CD4-positive, alpha-beta memory T cell (primary cell): ENCODE results near the gene TMEM272. TPM values are rescaled to one million over a fixed set of nuclear protein-coding genes. Genes with fewer than 3 reads are reported as not detected.

Experiments used
- CTCF ChIA-PET: fragments of 350-600 bp; sonication (Branson Sonifier 250); formaldehyde crosslinking; loops from one replicate; lab custom pipeline; 2021; ENCODE audit warnings: inconsistent platforms; ENCODE audit not compliant: partially characterized antibody; lab: Charles Lee
- POLR2A ChIA-PET: fragments of 350-600 bp; sonication (Branson Sonifier 250); formaldehyde crosslinking; loops from one replicate; lab custom pipeline; 2021; ENCODE audit not compliant: partially characterized antibody; lab: Charles Lee
- DNase-seq, 5 donors: peaks; one replicate each; pipeline versions ENCODE4 v3.0.0 to v3.0.0-alpha.2; 2020 to 2022; ENCODE audit warnings: mixed read lengths in 1 of 5
- H3K27ac ChIP-seq: one replicate; pipeline ENCODE4 v1.7.0; 2013; ENCODE audit warnings: low read depth, low read length
- H3K27me3 ChIP-seq: 2 replicates; pipeline ENCODE4 v1.7.0; 2013; ENCODE audit warnings: mild to moderate bottlenecking, low read length, moderate library complexity; ENCODE audit not compliant: insufficient read depth
- H3K36me3 ChIP-seq: 2 replicates; pipeline ENCODE4 v1.7.0; 2013; ENCODE audit warnings: mild to moderate bottlenecking, low read length, moderate library complexity; ENCODE audit not compliant: insufficient read depth
- H3K4me1 ChIP-seq: 2 replicates; pipeline ENCODE4 v1.7.0; 2013; ENCODE audit warnings: mild to moderate bottlenecking, low read length, moderate library complexity; ENCODE audit not compliant: insufficient read depth
- H3K4me3 ChIP-seq, 2 donors: one replicate each; pipeline ENCODE4 v1.7.0; 2013; ENCODE audit warnings: low read length in 2 of 2, mild to moderate bottlenecking in 1 of 2
- H3K9me3 ChIP-seq, 2 donors: one replicate each; pipeline ENCODE4 v1.7.0; 2013; ENCODE audit warnings: low read length in 2 of 2, control low read depth in 1 of 2; ENCODE audit not compliant: control insufficient read depth in 1 of 2
- H3K27ac Mint-ChIP-seq, 7 donors: one replicate each; pipeline ENCODE4 v1.8.0; 2020 to 2021; ENCODE audit warnings: mixed read lengths in 7 of 7, mild to moderate bottlenecking in 6 of 7, inconsistent platforms in 3 of 7, moderate library complexity in 3 of 7
- H3K27me3 Mint-ChIP-seq, 2 donors: one replicate each; pipeline ENCODE4 v1.8.0; 2020 to 2021; ENCODE audit warnings: mixed read lengths in 2 of 2
- H3K36me3 Mint-ChIP-seq, 2 donors: one replicate each; pipeline ENCODE4 v1.8.0; 2020 to 2021; ENCODE audit warnings: mixed read lengths in 2 of 2, inconsistent platforms in 1 of 2, mild to moderate bottlenecking in 1 of 2
- H3K4me1 Mint-ChIP-seq, 4 donors: one replicate each; pipeline ENCODE4 v1.8.0; 2020 to 2021; ENCODE audit warnings: mixed read lengths in 4 of 4, mild to moderate bottlenecking in 1 of 4
- H3K4me3 Mint-ChIP-seq, 8 donors: one replicate each; pipeline ENCODE4 v1.8.0; 2020 to 2021; ENCODE audit warnings: mixed read lengths in 8 of 8, mild to moderate bottlenecking in 7 of 8, moderate library complexity in 6 of 8, inconsistent platforms in 3 of 8
- H3K9me3 Mint-ChIP-seq, 8 donors: one replicate each; pipeline ENCODE4 v1.8.0; 2020 to 2021; ENCODE audit warnings: mixed read lengths in 8 of 8, mild to moderate bottlenecking in 5 of 8, inconsistent platforms in 3 of 8, moderate library complexity in 1 of 8
- intact Hi-C: fragments of 100-400 bp; cut with micrococcal nuclease; formaldehyde crosslinking; loops from one replicate; pipeline ENCODE4 v1.15.1; 2023
- polyA plus RNA-seq, 2 donors: library from polyadenylated mRNA; unstranded; fragments of 300-500 nt; fragmentation: Illumina TruSeq; gene quantifications; one replicate each; pipeline ENCODE4 v1.2.3, GENCODE V29; 2021
- total RNA-seq, 2 experiments: library from RNA; stranded (reverse); gene quantifications; one replicate each; pipeline ENCODE4 v1.2.3, GENCODE V29; 2021

TMEM272 gene
- total and polyA plus RNA-seq, 4 experiments from 2014 or later = 0.41 to 9.0 (median 7.9) TPM; not detected in 1

DNA sequence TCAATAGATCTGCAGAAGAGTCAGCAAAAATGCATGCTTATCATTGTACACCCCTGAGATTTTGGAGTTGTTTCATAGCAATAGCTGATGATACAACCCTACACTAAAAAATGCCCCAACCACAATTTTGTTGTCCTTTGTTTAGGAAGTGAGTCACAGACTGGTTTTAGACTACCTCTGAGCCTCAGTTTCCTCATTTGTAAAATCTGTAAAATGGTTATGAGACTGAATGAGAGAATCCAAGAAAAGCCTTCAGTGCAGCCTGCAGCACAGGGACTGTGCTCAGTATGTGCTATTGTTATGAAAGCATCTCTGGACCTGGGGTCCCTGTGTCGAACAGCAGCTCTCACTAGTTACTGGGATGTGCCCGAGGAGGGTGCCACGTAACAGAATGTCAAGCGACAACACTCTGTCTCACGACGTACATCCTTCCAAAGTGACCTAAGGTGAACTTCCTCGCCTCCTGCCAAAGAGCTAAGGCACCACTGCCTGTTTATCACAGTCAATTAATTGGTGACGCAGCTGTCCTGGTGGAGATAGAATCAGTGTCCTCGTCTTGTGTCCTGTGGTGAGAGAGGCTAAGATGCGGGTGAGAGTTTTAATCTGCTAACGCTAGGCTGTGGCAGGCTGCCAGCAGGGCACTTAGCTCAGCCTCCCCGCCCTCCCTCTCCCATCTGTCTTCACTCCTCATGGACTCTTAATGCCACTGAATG is 59.1 kb downstream of the TMEM272 start:
- Histone ChIP-seq H3K4me3 (no peak overlapping the region), H3K4me1 (no peaks in the 10 kb centered on the region), H3K9me3 (no peaks in the 10 kb centered on the region), H3K27me3 (no peaks in the 10 kb centered on the region), H3K27ac (no peak overlapping the region), H3K36me3 (no peaks in the 10 kb centered on the region)
- Mint-ChIP-seq H3K27me3 (no peaks in the 10 kb centered on the region), H3K9me3 (peaks cover 0 to 2% (median 0%) of the 10 kb centered on the region in 8 donors), H3K36me3 (peaks cover 28 to 37% of the 10 kb centered on the region in 2 donors), H3K4me3 (no peak overlapping the region), H3K4me1 (peaks cover 0 to 4% (median 2%) of the 10 kb centered on the region in 4 donors), H3K27ac (no peak overlapping the region)
- DNase-seq = no peak
- intact Hi-C loops = no loop called here
- ChIA-PET POLR2A (interaction anchor here (0.6 kb wide), 1 partner anchor 430 kb away, joined by 4 read pairs; no protein-coding TSS in a partner anchor), CTCF (interaction anchor here (0.8 to 5.6 kb wide), 2 partner anchors 11 to 13 kb away, joined by 3 to 21 read pairs; no protein-coding TSS in a partner anchor)

GRCh38 chr13:51784097-51784496 is 60.9 kb downstream of the TMEM272 start:
- CTCF ChIA-PET = interaction anchor here (5.6 kb wide), 1 partner anchor 13 kb away, joined by 21 read pairs; no protein-coding TSS in a partner anchor
- POLR2A ChIA-PET = no interaction called here
- H3K4me1 Mint-ChIP-seq = peaks cover 0 to 4% (median under 1%) of the 10 kb centered on the region in 4 donors

GRCh38 chr13:51783428-51784094 is 61.4 kb downstream of the TMEM272 start:
- Mint-ChIP-seq H3K27ac (peak overlapping the region in 3 of 7 donors; percentile 31 to 55 (median 42)), H3K36me3 (peaks cover 18 to 25% of the 10 kb centered on the region in 2 donors), H3K9me3 (no peaks in the 10 kb centered on the region), H3K4me3 (no peak overlapping the region), H3K4me1 (peaks cover 0 to 4% (median under 1%) of the 10 kb centered on the region in 4 donors), H3K27me3 (no peaks in the 10 kb centered on the region)
- Histone ChIP-seq H3K27me3 (no peaks in the 10 kb centered on the region), H3K9me3 (no peaks in the 10 kb centered on the region), H3K27ac (no peak overlapping the region), H3K36me3 (no peaks in the 10 kb centered on the region), H3K4me1 (no peaks in the 10 kb centered on the region), H3K4me3 (no peak overlapping the region)
- intact Hi-C loops = no loop called here
- ChIA-PET CTCF (interaction anchor here (5.6 kb wide), 1 partner anchor 13 kb away, joined by 21 read pairs; no protein-coding TSS in a partner anchor), POLR2A (no interaction called here)
- DNase-seq = no peak

More at GRCh38 chr13:51784097-51784496, 60.9 kb downstream of the TMEM272 start:
- H3K4me1 ChIP-seq = no peaks in the 10 kb centered on the region
- Mint-ChIP-seq H3K9me3 (no peaks in the 10 kb centered on the region), H3K27me3 (no peaks in the 10 kb centered on the region), H3K36me3 (peaks cover 20 to 28% of the 10 kb centered on the region in 2 donors), H3K27ac (peak overlapping the region in 1 of 7 donors; percentile 55), H3K4me3 (no peak overlapping the region)
- H3K36me3 ChIP-seq = no peaks in the 10 kb centered on the region
- intact Hi-C loops = no loop called here
- H3K27ac ChIP-seq = no peak overlapping the region
- DNase-seq = no peak
- H3K4me3 ChIP-seq = no peak overlapping the region
- no peaks in the 10 kb centered on the region for H3K27me3 ChIP-seq
- no peaks in the 10 kb centered on the region for H3K9me3 ChIP-seq

DNA sequence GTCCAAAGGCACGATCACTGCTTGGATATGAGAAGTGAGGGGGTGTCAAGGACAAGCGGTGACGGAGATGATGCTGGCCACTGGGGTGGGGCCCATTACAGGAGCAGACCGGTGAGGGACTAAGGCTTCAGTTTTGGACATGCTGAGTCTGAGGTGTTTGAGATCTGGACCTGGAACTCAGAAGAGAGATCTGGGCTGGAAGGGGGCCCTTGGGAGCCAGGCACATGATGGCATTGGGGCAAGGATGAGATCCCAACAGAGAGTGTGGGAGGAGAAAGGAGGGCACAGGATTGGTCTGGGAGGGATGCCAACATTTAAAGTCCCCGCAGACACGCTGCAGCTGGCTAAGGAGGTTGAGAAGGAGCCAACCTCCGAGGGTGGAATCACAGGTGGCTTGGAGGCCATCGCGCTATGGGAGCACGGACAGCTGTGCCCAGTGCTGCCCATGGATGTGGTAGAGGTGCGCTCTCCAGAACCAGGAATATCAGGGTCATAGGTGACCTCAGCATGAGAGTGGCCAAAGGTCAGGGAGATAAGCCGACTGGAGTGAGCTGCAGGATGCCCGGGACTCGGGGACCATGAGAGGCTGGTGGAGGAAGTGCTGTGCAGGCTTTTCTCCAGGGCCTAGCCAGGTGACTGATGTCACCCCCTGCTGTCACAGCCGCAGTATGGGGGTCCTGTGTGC is 62.8 kb downstream of the TMEM272 start:
- ChIA-PET CTCF (interaction anchor here (1.4 to 5.6 kb wide), 2 partner anchors 15 to 16 kb away, joined by 4 to 21 read pairs; no protein-coding TSS in a partner anchor), POLR2A (interaction anchor here (1.3 kb wide), 1 partner anchor 21 kb away, joined by 5 read pairs; no protein-coding TSS in a partner anchor)
- Histone ChIP-seq H3K4me1 (no peaks in the 10 kb centered on the region), H3K9me3 (no peaks in the 10 kb centered on the region), H3K27me3 (no peaks in the 10 kb centered on the region), H3K4me3 (no peak overlapping the region), H3K36me3 (no peaks in the 10 kb centered on the region), H3K27ac (no peak overlapping the region)
- intact Hi-C loops = no loop called here
- Mint-ChIP-seq H3K36me3 (peaks cover 21 to 25% of the 10 kb centered on the region in 2 donors), H3K4me3 (peak overlapping the region in 1 of 8 donors; percentile 55), H3K27me3 (no peaks in the 10 kb centered on the region), H3K27ac (peak overlapping the region in 1 of 7 donors; percentile 30), H3K9me3 (no peaks in the 10 kb centered on the region), H3K4me1 (peaks cover 0 to 4% (median under 1%) of the 10 kb centered on the region in 4 donors)
- no peak for DNase-seq

- peak overlapping the region in 2 of 7 donors; percentile 42 to 46 for H3K27ac Mint-ChIP-seq
- no peaks in the 10 kb centered on the region for H3K27me3 Mint-ChIP-seq
- Histone ChIP-seq H3K27ac (no peak overlapping the region), H3K36me3 (no peaks in the 10 kb centered on the region), H3K9me3 (no peaks in the 10 kb centered on the region), H3K4me1 (no peaks in the 10 kb centered on the region), H3K27me3 (no peaks in the 10 kb centered on the region), H3K4me3 (no peak overlapping the region)
- POLR2A ChIA-PET = interaction anchor here (1.3 kb wide), 1 partner anchor 22 kb away, joined by 5 read pairs; no protein-coding TSS in a partner anchor
- peak overlapping the region in 2 of 8 donors; percentile 45 to 55 for H3K4me3 Mint-ChIP-seq
- intact Hi-C loops = no loop called here
- H3K9me3 Mint-ChIP-seq = no peaks in the 10 kb centered on the region
- peaks cover 16 to 20% of the 10 kb centered on the region in 2 donors for H3K36me3 Mint-ChIP-seq
- peaks cover 0 to 4% (median 0%) of the 10 kb centered on the region in 4 donors for H3K4me1 Mint-ChIP-seq
- CTCF ChIA-PET = interaction anchor here (1.3 to 1.4 kb wide), 2 partner anchors 16 to 495 kb away, joined by 3 to 4 read pairs; no protein-coding TSS in a partner anchor
- no peak for DNase-seq
Observed at GRCh38 chr13:51781246-51782022, 63.5 kb downstream of the TMEM272 start.

DNA sequence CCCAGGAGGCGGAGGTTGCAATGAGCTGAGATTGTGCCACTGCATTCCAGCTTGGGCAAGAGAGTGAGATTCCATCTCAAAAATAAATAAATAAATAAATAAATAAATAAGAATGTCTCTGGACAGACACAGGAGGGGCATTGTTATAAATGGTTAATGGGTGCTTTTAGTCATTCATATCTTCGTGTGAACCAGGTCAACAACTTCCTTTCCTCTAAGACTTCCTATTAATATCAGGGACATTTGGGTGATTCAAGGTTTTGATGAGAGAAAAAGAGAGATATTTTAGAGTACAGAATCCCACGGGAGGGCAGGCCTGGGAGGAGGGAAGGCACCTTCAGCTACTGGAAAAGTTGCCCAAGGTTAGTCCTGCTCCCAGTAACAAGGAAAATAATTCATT is 64.9 kb downstream of the TMEM272 start:
- POLR2A ChIA-PET = interaction anchor here (0.8 kb wide), 1 partner anchor 22 kb away, joined by 3 read pairs; no protein-coding TSS in a partner anchor
- no peak for DNase-seq
- Mint-ChIP-seq H3K27ac (no peak overlapping the region), H3K9me3 (no peaks in the 10 kb centered on the region), H3K4me1 (peaks cover 0 to 4% (median 0%) of the 10 kb centered on the region in 4 donors), H3K36me3 (peaks cover 11 to 12% of the 10 kb centered on the region in 2 donors), H3K27me3 (no peaks in the 10 kb centered on the region), H3K4me3 (no peak overlapping the region)
- Histone ChIP-seq H3K27ac (no peak overlapping the region), H3K4me1 (no peaks in the 10 kb centered on the region), H3K4me3 (no peak overlapping the region), H3K9me3 (no peaks in the 10 kb centered on the region), H3K36me3 (no peaks in the 10 kb centered on the region), H3K27me3 (no peaks in the 10 kb centered on the region)
- CTCF ChIA-PET = no interaction called here
- intact Hi-C loops = no loop called here
